Gastroesophageal sphincter (tissue), 4 donors: ENCODE measurements around the gene ALDH16A1. TPM values are rescaled to one million over a fixed set of nuclear protein-coding genes. Genes with fewer than 3 reads are reported as not detected.
"Not testable (repeated sequence)": the region's sequence is repeated elsewhere in the genome, so short reads cannot be mapped to it uniquely, and the experiment has no call there.

ENCODE experiments used
- ATAC-seq: fragments of 150-250 bp; one replicate; pipeline ENCODE4 v1.9.1; 2016; ENCODE audit warnings: mild to moderate bottlenecking, moderate library complexity
- H3K27ac ChIP-seq, 4 donors: fragments of 200-600 bp; sonication (generic) in 3 of 4; 1 replicate in 3 of 4; 2 replicates in 1 of 4; pipeline ENCODE4 v1.5.1; 2016 to 2019
- H3K27me3 ChIP-seq: fragments of 200-600 bp; sonication (generic); one replicate; pipeline ENCODE4 v1.5.1; 2019
- H3K36me3 ChIP-seq, 2 donors: fragments of 200-600 bp; sonication (generic); one replicate each; pipeline ENCODE4 v1.5.1; 2019; ENCODE audit warnings: control low read depth in 1 of 2
- H3K4me1 ChIP-seq, 3 donors: fragments of 200-600 bp; sonication (generic); 1 replicate in 2 of 3; 2 replicates in 1 of 3; pipeline ENCODE4 v1.5.1; 2016 to 2019; ENCODE audit warnings: control low read depth in 2 of 3
- H3K4me3 ChIP-seq, 2 donors: fragments of 200-600 bp; sonication (generic); one replicate each; pipeline ENCODE4 v1.5.1; 2019; ENCODE audit warnings: mild to moderate bottlenecking in 1 of 2, moderate library complexity in 1 of 2
- H3K9me3 ChIP-seq, 3 donors: fragments of 200-600 bp; sonication (generic); one replicate each; pipeline ENCODE4 v1.5.1; 2017 to 2019; ENCODE audit warnings: control low read depth in 2 of 3
- EP300 ChIP-seq: sonication (generic); formaldehyde crosslinking; IDR thresholded peaks from one replicate; pipeline ENCODE4 v1.6.1; 2017; ENCODE audit warnings: antibody characterized with exemption, mild to moderate bottlenecking
- POLR2A ChIP-seq, 2 donors: fragments of 450-650 bp; IDR thresholded peaks; one replicate each; pipeline ENCODE4 v1.6.1; 2017; ENCODE audit warnings: antibody characterized with exemption in 2 of 2, mild to moderate bottlenecking in 2 of 2, moderate library complexity in 1 of 2
- POLR2AphosphoS5 ChIP-seq: sonication (generic); formaldehyde crosslinking; IDR thresholded peaks from one replicate; pipeline ENCODE4 v1.6.1; 2017; ENCODE audit warnings: antibody characterized with exemption
- WGBS, 2 donors: methylation state at CpG; one replicate each; pipeline ENCODE4 v1.1.5; 2018; ENCODE audit warnings: low coverage in 1 of 2; 5-methylcytosine and 5-hydroxymethylcytosine counted together
- total RNA-seq, 4 donors: library from RNA; depleted of rRNA; stranded (reverse); fragments of >200 nt; gene quantifications; one replicate each; pipeline ENCODE4 v1.1.0, GENCODE V29; 2016
- TF ChIP-seq, protein P1 (sequence below), 4 experiments: fragments of 200-600 bp in 2 of 4; fragments of 450-650 bp in 2 of 4; sonication (generic) in 1 of 4; IDR thresholded peaks; one replicate each; pipeline ENCODE4 v1.5.1; 2017 to 2019; ENCODE audit warnings: antibody characterized with exemption in 4 of 4, mild to moderate bottlenecking in 2 of 4, moderate library complexity in 2 of 4

ALDH16A1 gene
- total RNA-seq, 4 donors from 2014 or later, result 11.8 to 34.4 (median 22.2) TPM

DNA sequence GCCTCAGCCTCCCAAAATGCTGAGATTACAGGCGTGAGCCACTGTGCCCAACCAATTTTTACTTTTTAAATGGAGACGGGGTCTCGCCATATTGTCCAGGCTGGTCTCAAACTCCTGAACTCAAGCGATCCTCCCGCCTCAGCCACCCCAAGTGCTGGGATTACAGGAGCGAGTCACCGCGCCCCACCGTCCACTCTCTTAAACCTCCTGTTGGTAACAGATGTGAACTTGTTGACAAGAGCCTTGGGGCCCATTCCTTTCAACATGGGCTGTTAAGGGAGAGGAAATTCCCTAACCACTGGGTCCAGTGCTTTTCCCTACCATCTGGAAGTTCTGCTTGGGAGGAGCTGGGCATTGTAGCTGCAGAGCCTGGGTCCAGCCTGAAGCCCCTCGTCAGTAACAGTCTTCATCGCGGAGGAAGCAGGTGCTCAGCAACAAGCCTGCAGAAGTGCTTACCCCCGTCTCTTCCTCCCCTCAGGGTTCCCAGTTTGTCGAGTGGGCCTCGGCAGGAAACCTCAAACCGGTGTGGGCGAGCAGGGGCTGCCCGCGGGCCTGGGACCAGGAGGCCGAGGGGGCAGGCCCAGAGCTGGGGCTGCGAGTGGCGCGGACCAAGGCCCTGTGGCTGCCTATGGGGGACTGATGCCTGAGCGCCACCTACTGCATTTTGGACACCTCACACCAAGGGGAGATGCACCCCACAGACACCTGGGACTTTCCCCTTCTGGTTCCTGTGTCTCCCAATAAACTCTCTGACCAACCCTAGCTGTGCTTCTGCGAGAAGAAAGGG, 17.0 kb downstream of the ALDH16A1 start:
- peak overlapping the region in 3 of 4 donors; percentile 61 to 73 (median 66) for H3K27ac ChIP-seq
- H3K9me3 ChIP-seq, result no peaks in the 10 kb centered on the region
- peaks cover 0 to 35% (median 20%) of the 10 kb centered on the region in 3 donors for H3K4me1 ChIP-seq
- WGBS, 2 donors, result 72 to 95% methylated on average over 8 to 13 of the region's 25 CpGs
- H3K4me3 ChIP-seq, result no peak overlapping the region
- peaks cover 0 to 51% of the 10 kb centered on the region in 2 donors for H3K36me3 ChIP-seq
- TF ChIP-seq EP300, result no peak
- TF ChIP-seq POLR2AphosphoS5, result no peak
- no peak for TF ChIP-seq POLR2A (IDR thresholded peaks at IDR 0.05)
- TF ChIP-seq, protein P1, sequence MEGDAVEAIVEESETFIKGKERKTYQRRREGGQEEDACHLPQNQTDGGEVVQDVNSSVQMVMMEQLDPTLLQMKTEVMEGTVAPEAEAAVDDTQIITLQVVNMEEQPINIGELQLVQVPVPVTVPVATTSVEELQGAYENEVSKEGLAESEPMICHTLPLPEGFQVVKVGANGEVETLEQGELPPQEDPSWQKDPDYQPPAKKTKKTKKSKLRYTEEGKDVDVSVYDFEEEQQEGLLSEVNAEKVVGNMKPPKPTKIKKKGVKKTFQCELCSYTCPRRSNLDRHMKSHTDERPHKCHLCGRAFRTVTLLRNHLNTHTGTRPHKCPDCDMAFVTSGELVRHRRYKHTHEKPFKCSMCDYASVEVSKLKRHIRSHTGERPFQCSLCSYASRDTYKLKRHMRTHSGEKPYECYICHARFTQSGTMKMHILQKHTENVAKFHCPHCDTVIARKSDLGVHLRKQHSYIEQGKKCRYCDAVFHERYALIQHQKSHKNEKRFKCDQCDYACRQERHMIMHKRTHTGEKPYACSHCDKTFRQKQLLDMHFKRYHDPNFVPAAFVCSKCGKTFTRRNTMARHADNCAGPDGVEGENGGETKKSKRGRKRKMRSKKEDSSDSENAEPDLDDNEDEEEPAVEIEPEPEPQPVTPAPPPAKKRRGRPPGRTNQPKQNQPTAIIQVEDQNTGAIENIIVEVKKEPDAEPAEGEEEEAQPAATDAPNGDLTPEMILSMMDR (IDR thresholded peaks at IDR 0.05), result no peak
- H3K27me3 ChIP-seq, result no peaks in the 10 kb centered on the region
- no peak for ATAC-seq

DNA sequence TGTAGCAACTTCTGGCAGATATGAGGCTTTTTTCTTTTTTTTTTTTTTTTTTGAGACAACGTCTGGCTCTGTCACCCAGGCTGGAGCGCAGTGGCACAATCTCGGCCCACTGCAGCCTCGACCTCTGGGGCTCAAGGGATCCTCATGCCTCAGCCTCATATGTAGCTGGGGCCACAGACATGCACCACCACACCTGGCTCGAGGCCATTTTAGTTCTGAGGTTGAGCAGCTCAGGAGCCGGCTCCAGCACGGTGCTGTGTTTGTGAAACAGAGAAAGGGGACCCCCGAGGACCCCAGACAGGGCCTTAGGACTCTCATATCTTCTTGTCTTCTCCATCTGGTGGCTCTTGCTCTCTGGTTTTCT, 17.6 kb downstream of the ALDH16A1 start:
- H3K4me3 ChIP-seq, result no peak overlapping the region
- WGBS, 2 donors, result 27% methylated on average over 5 of the region's 8 CpGs; no CpG with 5 or more reads in 1 of the 2 donors
- H3K9me3 ChIP-seq, result no peaks in the 10 kb centered on the region
- peaks cover 0 to 45% of the 10 kb centered on the region in 2 donors for H3K36me3 ChIP-seq
- ATAC-seq, result no peak
- H3K27ac ChIP-seq, result peak overlapping the region in 2 of 4 donors; percentile 61 to 73
- TF ChIP-seq, protein P1 (IDR thresholded peaks at IDR 0.05), result no peak
- TF ChIP-seq EP300, result no peak
- no peak for TF ChIP-seq POLR2A (IDR thresholded peaks at IDR 0.05)
- no peak for TF ChIP-seq POLR2AphosphoS5
- H3K27me3 ChIP-seq, result no peaks in the 10 kb centered on the region
- peaks cover 0 to 41% (median 20%) of the 10 kb centered on the region in 3 donors for H3K4me1 ChIP-seq

DNA sequence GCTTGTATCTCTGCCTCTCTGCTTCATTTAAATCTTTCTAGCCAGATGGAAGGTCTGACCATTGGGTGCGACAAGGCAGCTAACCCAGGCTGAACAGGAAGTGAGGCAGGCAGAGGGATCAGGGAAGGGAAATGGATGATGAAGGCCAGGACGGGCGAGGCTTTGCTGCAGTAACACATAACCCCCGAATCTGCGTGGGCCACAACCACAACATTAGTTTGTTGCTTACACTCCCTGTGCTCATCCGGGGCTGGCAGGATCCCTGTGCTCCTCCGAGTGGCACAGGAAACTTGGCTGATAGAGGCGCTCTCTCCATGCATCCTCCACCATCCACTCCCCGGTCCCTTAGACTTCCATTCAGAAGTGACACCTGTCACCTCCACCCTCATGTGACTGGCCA, 19.9 kb downstream of the ALDH16A1 start:
- H3K4me1 ChIP-seq, result peaks cover 0 to 53% (median 20%) of the 10 kb centered on the region in 3 donors
- H3K27ac ChIP-seq, result peak overlapping the region in 2 of 4 donors; percentile 88 to 90
- WGBS, 2 donors, result 54 to 79% methylated on average over 6 to 9 of the region's 9 CpGs

DNA sequence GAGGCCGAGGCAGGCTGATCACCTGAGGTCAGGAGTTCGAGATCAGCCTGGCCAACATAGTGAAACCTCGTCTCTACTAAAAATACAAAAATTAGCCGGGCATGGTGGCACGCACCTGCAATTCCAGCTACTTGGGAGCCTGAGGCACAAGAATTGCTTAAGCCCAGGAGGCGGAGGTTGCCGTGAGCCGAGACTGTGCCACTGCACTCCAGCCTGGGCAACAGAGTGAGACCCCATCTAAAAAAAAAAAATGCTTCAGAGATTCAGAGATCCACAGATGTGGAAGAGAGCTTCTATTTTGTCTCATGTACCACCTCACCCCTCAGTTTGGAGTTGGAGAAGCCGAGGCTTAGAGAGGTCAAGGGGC, 20.5 kb downstream of the ALDH16A1 start:
- WGBS, 2 donors, result 20 to 67% methylated on average over 2 to 7 of the region's 9 CpGs
- H3K4me1 ChIP-seq, result peaks cover 0 to 57% (median 20%) of the 10 kb centered on the region in 3 donors
- H3K4me3 ChIP-seq, result peak overlapping the region; percentile 72 to 85
- H3K36me3 ChIP-seq, result peaks cover 0 to 20% of the 10 kb centered on the region in 2 donors
- H3K9me3 ChIP-seq, ATAC-seq, H3K27me3 ChIP-seq: not testable (repeated sequence)
- H3K27ac ChIP-seq, result peak overlapping the region in 3 of 4 donors; percentile 86 to 90 (median 88)

More for the DNA sequence above, 19.9 kb downstream of the ALDH16A1 start:
- H3K27me3 ChIP-seq, result no peaks in the 10 kb centered on the region
- H3K9me3 ChIP-seq, result no peaks in the 10 kb centered on the region
- TF ChIP-seq POLR2A (IDR thresholded peaks at IDR 0.05) (no peak), EP300 (no peak), POLR2AphosphoS5 (no peak)
- TF ChIP-seq, protein P1 (IDR thresholded peaks at IDR 0.05), result no peak
- peaks cover 0 to 24% of the 10 kb centered on the region in 2 donors for H3K36me3 ChIP-seq
- H3K4me3 ChIP-seq, result no peak overlapping the region
- no peak for ATAC-seq

DNA sequence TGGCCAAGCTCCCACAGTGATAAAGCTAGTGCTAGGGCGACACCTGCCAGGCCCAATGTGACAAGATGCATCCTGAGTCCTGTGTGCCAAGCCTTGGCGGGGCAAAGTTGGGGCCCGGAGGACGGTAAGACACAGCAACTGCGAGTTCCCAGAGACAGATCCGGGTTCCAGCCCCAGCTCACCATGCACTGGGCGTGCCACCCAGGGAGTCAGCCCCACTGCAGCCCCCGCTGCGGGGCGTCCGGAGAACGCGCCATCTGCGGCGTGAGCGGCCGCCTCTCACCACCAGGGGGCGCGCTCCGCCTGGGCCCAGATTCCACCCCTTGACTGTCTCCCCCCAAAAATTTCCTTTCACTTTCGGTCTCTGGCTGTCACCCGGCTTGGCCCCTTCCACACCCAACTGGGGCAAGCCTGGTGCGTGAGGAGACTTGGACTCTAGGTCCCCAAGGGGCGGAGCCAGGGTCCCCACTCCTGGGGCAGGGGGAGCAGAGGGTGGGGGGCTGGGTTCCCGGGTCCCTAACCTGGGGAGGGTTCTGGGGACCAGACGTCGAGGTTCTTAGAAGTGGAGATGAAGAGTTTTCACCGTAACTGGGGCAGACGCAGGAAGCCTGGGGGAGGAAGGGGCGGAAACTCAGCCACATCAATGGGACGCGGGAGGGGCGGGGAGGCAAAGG, 21.0 kb downstream of the ALDH16A1 start, which contains the start of gene FLT3LG:
Gene FLT3LG, plus strand, starts transcription at position 348 of the 674 bp plus-strand sequence. CDS start 425 bp downstream, outside the sequence.
- Histone ChIP-seq H3K27me3 (no peaks in the 10 kb centered on the region), H3K27ac (peak within 1 kb of the TSS; percentile 48 to 90 (median 87)), H3K4me3 (peak within 1 kb of the TSS; percentile 72 to 85), H3K36me3 (peaks cover 0 to 15% of the 10 kb centered on the region in 2 donors), H3K4me1 (peaks cover 0 to 57% (median 17%) of the 10 kb centered on the region in 3 donors), H3K9me3 (no peaks in the 10 kb centered on the region)
- TF ChIP-seq POLR2A (IDR thresholded peaks at IDR 0.05), result no peak
- TF ChIP-seq POLR2AphosphoS5, result peak; percentile 43
- no peak for TF ChIP-seq EP300
- TF ChIP-seq, protein P1 (IDR thresholded peaks at IDR 0.05), result peak in 3 of 4 experiments; percentile 99
- peak; percentile 76 for ATAC-seq
- 0% methylated on average over 1 of the region's 33 CpGs; no CpG with 5 or more reads in 1 of the 2 donors for WGBS, 2 donors
